Endodermal cell (in vitro differentiated cells): ENCODE results near the gene SULT1E1. TPM values are rescaled to one million over a fixed set of nuclear protein-coding genes. Genes with fewer than 3 reads are reported as not detected.

Experiments
- DNase-seq: peaks from one replicate; pipeline ENCODE4 v3.0.0-alpha.2; 2017
- H3K27ac ChIP-seq: 2 replicates; pipeline ENCODE4 v1.5.1; 2013; ENCODE audit warnings: mild to moderate bottlenecking, low read depth, low read length, moderate library complexity
- H3K27me3 ChIP-seq: 2 replicates; pipeline ENCODE4 v1.6.1; 2013; ENCODE audit warnings: mild to moderate bottlenecking, low read length, moderate library complexity; ENCODE audit not compliant: insufficient read depth, control insufficient read depth, poor library complexity, severe bottlenecking
- H3K36me3 ChIP-seq: 2 replicates; pipeline ENCODE4 v1.7.0; 2013; ENCODE audit warnings: mild to moderate bottlenecking, low read length, moderate library complexity; ENCODE audit not compliant: control insufficient read depth, insufficient read depth
- H3K4me1 ChIP-seq: one replicate; pipeline ENCODE4 v1.7.0; 2013; ENCODE audit warnings: low read length; ENCODE audit not compliant: control insufficient read depth, insufficient read depth
- H3K4me3 ChIP-seq: 2 replicates; pipeline ENCODE4 v1.5.1; 2013; ENCODE audit warnings: mild to moderate bottlenecking, low read length, moderate library complexity
- H3K9ac ChIP-seq: 2 replicates; pipeline ENCODE4 v1.6.1; 2013; ENCODE audit warnings: mild to moderate bottlenecking, low read length, moderate library complexity; ENCODE audit not compliant: poor library complexity, severe bottlenecking; ENCODE audit errors: extremely low read depth
- H3K9me3 ChIP-seq: 2 replicates; pipeline ENCODE4 v1.6.1; 2013; ENCODE audit warnings: mild to moderate bottlenecking, low read length, moderate library complexity; ENCODE audit not compliant: control insufficient read depth
- H3K27ac Mint-ChIP-seq: 2 replicates; pipeline ENCODE4 v1.8.0; 2020; ENCODE audit warnings: mixed read lengths
- H3K27me3 Mint-ChIP-seq: 2 replicates; pipeline ENCODE4 v1.8.0; 2021; ENCODE audit warnings: mild to moderate bottlenecking, mixed read lengths; ENCODE audit not compliant: insufficient read depth
- H3K36me3 Mint-ChIP-seq: 2 replicates; pipeline ENCODE4 v1.8.0; 2020; ENCODE audit warnings: low read depth, mixed read lengths
- H3K4me1 Mint-ChIP-seq: 2 replicates; pipeline ENCODE4 v1.8.0; 2020; ENCODE audit warnings: mixed read lengths
- H3K4me3 Mint-ChIP-seq: 2 replicates; pipeline ENCODE4 v1.8.0; 2020; ENCODE audit warnings: mild to moderate bottlenecking, moderate library complexity, mixed read lengths
- H3K9me3 Mint-ChIP-seq: 2 replicates; pipeline ENCODE4 v1.8.0; 2020; ENCODE audit warnings: mild to moderate bottlenecking, mixed read lengths
- total RNA-seq, 2 donors: library from RNA; stranded (reverse); fragmentation: NEBNext Ultra II Directional in 1 of 2; extraction: Animal tissue kit (Norgen Biotek cat#: 25700) in 1 of 2; gene quantifications; 2 replicates in 1 of 2; 3 replicates in 1 of 2; pipeline ENCODE4 v1.2.1, GENCODE V29; 2021
- TF ChIP-seq, protein P1 (sequence below): fragments of 200-600 bp; sonication (generic); conservative IDR thresholded peaks from 2 replicates; pipeline ENCODE4 v1.5.0; 2021; ENCODE audit warnings: antibody characterized with exemption, mild to moderate bottlenecking

Gene SULT1E1
- total RNA-seq, 2 donors from 2014 or later = not detected

DNA sequence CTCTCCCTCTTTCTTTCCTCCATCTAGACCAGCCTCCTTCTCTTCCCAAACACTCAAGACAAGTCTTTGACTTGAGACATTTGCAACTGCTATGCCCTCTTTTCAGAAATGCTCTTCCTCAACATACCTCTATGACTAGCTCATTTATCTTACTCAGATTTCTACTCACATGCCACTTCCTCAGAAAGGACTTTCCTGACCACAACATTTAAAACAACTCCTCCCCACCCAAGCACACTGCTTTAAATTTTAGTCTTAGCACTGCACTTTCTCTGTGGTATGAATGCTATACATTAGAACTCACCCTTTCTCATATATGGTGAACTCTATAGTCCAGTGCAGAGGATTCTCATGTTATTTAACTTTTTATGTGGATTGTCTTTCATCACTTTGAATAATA, 28.4 kb upstream of the SULT1E1 start:
- no peaks in the 10 kb centered on the region for H3K27me3 ChIP-seq
- H3K4me3 Mint-ChIP-seq = no peak overlapping the region

DNA sequence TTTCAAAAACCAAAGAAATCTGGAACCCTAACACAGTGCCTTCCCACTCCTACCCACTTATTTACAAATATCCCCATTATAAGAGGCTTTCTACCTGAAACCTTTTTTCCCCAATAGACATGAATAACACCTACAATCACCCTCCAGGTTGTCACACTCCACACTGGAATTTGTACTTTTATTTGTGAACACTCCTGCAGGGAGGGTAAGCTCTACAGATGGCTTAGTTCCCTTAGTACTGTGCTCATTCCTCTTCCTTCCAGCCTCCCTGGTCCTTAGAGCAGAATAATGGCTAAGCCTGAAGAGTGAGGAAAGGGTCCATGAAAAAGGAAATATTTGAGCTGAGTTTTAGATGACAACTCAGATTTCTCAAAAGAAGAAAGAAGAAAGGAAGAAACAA, 22.2 kb upstream of the SULT1E1 start:
- H3K27ac Mint-ChIP-seq = no peak overlapping the region
- no peaks in the 10 kb centered on the region for H3K27me3 Mint-ChIP-seq
- H3K36me3 Mint-ChIP-seq = no peaks in the 10 kb centered on the region
- Histone ChIP-seq H3K27me3 (no peaks in the 10 kb centered on the region), H3K27ac (no peak overlapping the region), H3K36me3 (no peaks in the 10 kb centered on the region), H3K4me3 (no peak overlapping the region), H3K4me1 (no peaks in the 10 kb centered on the region), H3K9ac (no peak overlapping the region), H3K9me3 (peaks cover 17% of the 10 kb centered on the region)
- no peaks in the 10 kb centered on the region for H3K4me1 Mint-ChIP-seq
- H3K9me3 Mint-ChIP-seq = peaks cover 13% of the 10 kb centered on the region
- no peak for DNase-seq
- H3K4me3 Mint-ChIP-seq = no peak overlapping the region
- TF ChIP-seq, protein P1, sequence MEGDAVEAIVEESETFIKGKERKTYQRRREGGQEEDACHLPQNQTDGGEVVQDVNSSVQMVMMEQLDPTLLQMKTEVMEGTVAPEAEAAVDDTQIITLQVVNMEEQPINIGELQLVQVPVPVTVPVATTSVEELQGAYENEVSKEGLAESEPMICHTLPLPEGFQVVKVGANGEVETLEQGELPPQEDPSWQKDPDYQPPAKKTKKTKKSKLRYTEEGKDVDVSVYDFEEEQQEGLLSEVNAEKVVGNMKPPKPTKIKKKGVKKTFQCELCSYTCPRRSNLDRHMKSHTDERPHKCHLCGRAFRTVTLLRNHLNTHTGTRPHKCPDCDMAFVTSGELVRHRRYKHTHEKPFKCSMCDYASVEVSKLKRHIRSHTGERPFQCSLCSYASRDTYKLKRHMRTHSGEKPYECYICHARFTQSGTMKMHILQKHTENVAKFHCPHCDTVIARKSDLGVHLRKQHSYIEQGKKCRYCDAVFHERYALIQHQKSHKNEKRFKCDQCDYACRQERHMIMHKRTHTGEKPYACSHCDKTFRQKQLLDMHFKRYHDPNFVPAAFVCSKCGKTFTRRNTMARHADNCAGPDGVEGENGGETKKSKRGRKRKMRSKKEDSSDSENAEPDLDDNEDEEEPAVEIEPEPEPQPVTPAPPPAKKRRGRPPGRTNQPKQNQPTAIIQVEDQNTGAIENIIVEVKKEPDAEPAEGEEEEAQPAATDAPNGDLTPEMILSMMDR = no peak

More for the DNA sequence above, 28.4 kb upstream of the SULT1E1 start:
- Histone ChIP-seq H3K9ac (no peak overlapping the region), H3K4me1 (no peaks in the 10 kb centered on the region), H3K36me3 (no peaks in the 10 kb centered on the region), H3K27ac (no peak overlapping the region), H3K9me3 (peaks cover 9% of the 10 kb centered on the region), H3K4me3 (no peak overlapping the region)
- no peak overlapping the region for H3K27ac Mint-ChIP-seq
- DNase-seq = no peak
- peaks cover 11% of the 10 kb centered on the region for H3K9me3 Mint-ChIP-seq
- no peaks in the 10 kb centered on the region for H3K36me3 Mint-ChIP-seq
- TF ChIP-seq, protein P1 = no peak
- H3K4me1 Mint-ChIP-seq = no peaks in the 10 kb centered on the region
- no peaks in the 10 kb centered on the region for H3K27me3 Mint-ChIP-seq

DNA sequence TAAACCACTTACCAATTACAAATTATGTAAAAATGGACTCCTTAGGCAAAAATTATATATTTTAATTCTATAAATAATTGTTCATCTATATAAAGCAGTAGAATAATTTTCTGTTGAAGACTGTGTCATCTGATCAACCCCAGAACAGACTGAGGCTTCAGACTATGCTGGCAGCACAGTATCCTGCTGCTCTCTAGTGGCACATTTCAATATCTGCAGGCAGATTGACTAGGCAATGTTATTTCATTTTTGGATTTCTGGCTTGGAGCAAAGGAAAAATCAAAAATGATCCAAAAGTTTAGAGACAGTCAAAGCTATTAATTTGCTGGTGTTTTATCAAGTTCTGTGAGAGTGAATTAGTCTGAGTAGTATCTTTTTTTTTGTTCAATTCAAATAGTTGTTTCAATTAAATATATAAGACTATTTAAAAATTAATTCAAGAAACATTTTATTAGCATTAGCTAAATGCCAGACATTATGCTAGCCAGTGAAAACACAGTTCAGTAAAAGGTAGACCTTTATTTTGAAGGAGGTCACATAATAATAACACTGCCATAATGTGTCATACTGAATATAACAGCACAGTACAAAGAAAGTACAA, 21.3 kb upstream of the SULT1E1 start:
- Histone ChIP-seq H3K9me3 (peaks cover 17% of the 10 kb centered on the region), H3K27ac (no peak overlapping the region), H3K9ac (no peak overlapping the region), H3K4me1 (no peaks in the 10 kb centered on the region), H3K27me3 (no peaks in the 10 kb centered on the region), H3K4me3 (no peak overlapping the region), H3K36me3 (no peaks in the 10 kb centered on the region)
- H3K27ac Mint-ChIP-seq = no peak overlapping the region
- no peak for DNase-seq
- H3K4me1 Mint-ChIP-seq = no peaks in the 10 kb centered on the region
- no peaks in the 10 kb centered on the region for H3K27me3 Mint-ChIP-seq
- no peak overlapping the region for H3K4me3 Mint-ChIP-seq
- TF ChIP-seq, protein P1 = peak; percentile 95
- no peaks in the 10 kb centered on the region for H3K36me3 Mint-ChIP-seq
- H3K9me3 Mint-ChIP-seq = peaks cover 13% of the 10 kb centered on the region
